ENCODE measurements around the gene EVI2B.
A peak's percentile ranks its signal among the peaks of the same experiment; 100 is the strongest.
"Not testable (repeated sequence)": the region's sequence is repeated elsewhere in the genome, so short reads cannot be mapped to it uniquely, and the experiment has no call there.

The EVI2B gene

GRCh38 chr17:31272236-31272635, 41.6 kb downstream of the EVI2B start:
- no peak for DNase-seq

- DNase-seq = peak in 1 of 56 donors; percentile 4
Observed at GRCh38 chr17:31269578-31269983, 44.3 kb downstream of the EVI2B start.

- no peak for DNase-seq
Observed at GRCh38 chr17:31269036-31269577, 44.7 kb downstream of the EVI2B start.

GRCh38 chr17:31266042-31266441, 47.8 kb downstream of the EVI2B start:
- no peak for DNase-seq

GRCh38 chr17:31262923-31263322, 50.9 kb downstream of the EVI2B start:
- not testable (repeated sequence) for DNase-seq

GRCh38 chr17:31261601-31262000, 52.3 kb downstream of the EVI2B start:
- DNase-seq = no peak

- DNase-seq = no peak
Observed at GRCh38 chr17:31260151-31260550, 53.7 kb downstream of the EVI2B start.

- DNase-seq = no peak
Observed at GRCh38 chr17:31256936-31257335, 56.9 kb downstream of the EVI2B start.

- DNase-seq = no peak
Observed at GRCh38 chr17:31254654-31255053, 59.2 kb downstream of the EVI2B start.
